RWPE2 (cell line): ENCODE data around the gene QRICH1.

ENCODE experiments used
- ATAC-seq: fragments of 200-7000 bp; cut with Tn5 transposase; 3 replicates; pipeline ENCODE4 v1.9.1; 2021; ENCODE audit warnings: low read depth
- DNase-seq: peaks from one replicate; pipeline ENCODE4 v3.0.0-alpha.2; 2020; ENCODE audit warnings: low spot score
- H3K27ac ChIP-seq: fragments of 450-650 bp; 2 replicates; pipeline ENCODE4 v1.5.1; 2017; ENCODE audit warnings: mild to moderate bottlenecking; ENCODE audit not compliant: poor library complexity, severe bottlenecking
- H3K27me3 ChIP-seq: fragments of 250-450 bp; sonication (Bioruptor Pico); 2 replicates; pipeline ENCODE4 v1.5.1; 2021; ENCODE audit warnings: mild to moderate bottlenecking, moderate library complexity; ENCODE audit not compliant: insufficient read depth, poor library complexity, severe bottlenecking
- H3K36me3 ChIP-seq: fragments of 250-450 bp; sonication (Bioruptor Pico); 2 replicates; pipeline ENCODE4 v1.5.1; 2020; ENCODE audit warnings: low read depth, mild to moderate bottlenecking, moderate library complexity
- H3K4me1 ChIP-seq: fragments of 250-450 bp; sonication (Bioruptor Pico); 2 replicates; pipeline ENCODE4 v1.5.1; 2021; ENCODE audit warnings: mild to moderate bottlenecking, moderate library complexity; ENCODE audit not compliant: insufficient read depth, poor library complexity, severe bottlenecking
- H3K4me3 ChIP-seq: fragments of 250-450 bp; sonication (Bioruptor Pico); 2 replicates; pipeline ENCODE4 v1.5.1; 2021; ENCODE audit warnings: mild to moderate bottlenecking, moderate library complexity; ENCODE audit not compliant: severe bottlenecking
- H3K9me3 ChIP-seq: fragments of 250-450 bp; sonication (Bioruptor Pico); 2 replicates; pipeline ENCODE4 v1.5.1; 2021; ENCODE audit warnings: mild to moderate bottlenecking, moderate library complexity; ENCODE audit not compliant: severe bottlenecking
- TF ChIP-seq, protein P1 (sequence below): fragments of 450-650 bp; IDR thresholded peaks from one replicate; pipeline ENCODE4 v1.5.1; 2017; ENCODE audit warnings: mild to moderate bottlenecking, moderate library complexity; ENCODE audit not compliant: poor library complexity, severe bottlenecking

QRICH1 gene

DNA sequence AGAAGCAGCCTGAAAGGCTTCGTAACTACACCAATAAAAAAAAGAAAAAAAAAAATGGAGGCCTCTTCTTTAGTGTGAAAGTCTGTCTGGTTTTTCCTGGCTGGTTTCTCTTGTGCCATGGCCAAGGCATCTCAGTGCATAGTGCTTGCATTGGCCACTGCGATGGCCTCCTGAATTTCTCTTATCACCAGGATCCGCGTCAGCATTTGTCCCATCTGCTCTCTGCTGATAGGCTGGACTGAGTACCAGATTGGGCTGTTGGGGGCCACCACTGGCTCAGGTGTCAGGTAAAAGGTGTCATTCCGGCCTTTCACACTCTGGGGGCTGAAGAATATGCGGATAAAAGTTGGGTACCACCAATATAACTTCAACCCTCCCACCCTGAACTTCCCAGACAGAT lies 63.5 kb downstream of the QRICH1 start:
- Histone ChIP-seq H3K4me1 (peaks cover 5% of the 10 kb centered on the region), H3K27ac (no peak overlapping the region), H3K4me3 (no peak overlapping the region), H3K36me3 (peaks cover 77% of the 10 kb centered on the region), H3K27me3 (no peaks in the 10 kb centered on the region), H3K9me3 (no peaks in the 10 kb centered on the region)
- TF ChIP-seq, protein P1, sequence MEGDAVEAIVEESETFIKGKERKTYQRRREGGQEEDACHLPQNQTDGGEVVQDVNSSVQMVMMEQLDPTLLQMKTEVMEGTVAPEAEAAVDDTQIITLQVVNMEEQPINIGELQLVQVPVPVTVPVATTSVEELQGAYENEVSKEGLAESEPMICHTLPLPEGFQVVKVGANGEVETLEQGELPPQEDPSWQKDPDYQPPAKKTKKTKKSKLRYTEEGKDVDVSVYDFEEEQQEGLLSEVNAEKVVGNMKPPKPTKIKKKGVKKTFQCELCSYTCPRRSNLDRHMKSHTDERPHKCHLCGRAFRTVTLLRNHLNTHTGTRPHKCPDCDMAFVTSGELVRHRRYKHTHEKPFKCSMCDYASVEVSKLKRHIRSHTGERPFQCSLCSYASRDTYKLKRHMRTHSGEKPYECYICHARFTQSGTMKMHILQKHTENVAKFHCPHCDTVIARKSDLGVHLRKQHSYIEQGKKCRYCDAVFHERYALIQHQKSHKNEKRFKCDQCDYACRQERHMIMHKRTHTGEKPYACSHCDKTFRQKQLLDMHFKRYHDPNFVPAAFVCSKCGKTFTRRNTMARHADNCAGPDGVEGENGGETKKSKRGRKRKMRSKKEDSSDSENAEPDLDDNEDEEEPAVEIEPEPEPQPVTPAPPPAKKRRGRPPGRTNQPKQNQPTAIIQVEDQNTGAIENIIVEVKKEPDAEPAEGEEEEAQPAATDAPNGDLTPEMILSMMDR: no peak
- DNase-seq (no peak), ATAC-seq (no peak)

DNA sequence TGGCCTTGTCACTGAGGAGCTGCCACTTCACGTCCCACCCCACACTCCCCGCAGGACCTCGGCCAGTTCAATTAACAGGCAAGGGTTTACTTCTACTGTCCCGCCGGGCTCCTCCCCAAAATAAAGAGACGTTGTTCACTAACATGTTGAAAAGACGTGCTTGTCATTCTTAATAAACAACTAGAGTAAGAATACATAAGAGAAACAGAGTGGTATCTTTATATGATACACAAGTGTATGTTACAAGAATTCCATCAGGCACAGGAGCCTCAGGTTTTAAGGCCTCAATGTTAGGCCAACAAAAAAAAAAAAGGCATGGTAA lies 64.3 kb downstream of the QRICH1 start:
- DNase-seq (no peak), ATAC-seq (no peak)
- TF ChIP-seq, protein P1: no peak

DNA sequence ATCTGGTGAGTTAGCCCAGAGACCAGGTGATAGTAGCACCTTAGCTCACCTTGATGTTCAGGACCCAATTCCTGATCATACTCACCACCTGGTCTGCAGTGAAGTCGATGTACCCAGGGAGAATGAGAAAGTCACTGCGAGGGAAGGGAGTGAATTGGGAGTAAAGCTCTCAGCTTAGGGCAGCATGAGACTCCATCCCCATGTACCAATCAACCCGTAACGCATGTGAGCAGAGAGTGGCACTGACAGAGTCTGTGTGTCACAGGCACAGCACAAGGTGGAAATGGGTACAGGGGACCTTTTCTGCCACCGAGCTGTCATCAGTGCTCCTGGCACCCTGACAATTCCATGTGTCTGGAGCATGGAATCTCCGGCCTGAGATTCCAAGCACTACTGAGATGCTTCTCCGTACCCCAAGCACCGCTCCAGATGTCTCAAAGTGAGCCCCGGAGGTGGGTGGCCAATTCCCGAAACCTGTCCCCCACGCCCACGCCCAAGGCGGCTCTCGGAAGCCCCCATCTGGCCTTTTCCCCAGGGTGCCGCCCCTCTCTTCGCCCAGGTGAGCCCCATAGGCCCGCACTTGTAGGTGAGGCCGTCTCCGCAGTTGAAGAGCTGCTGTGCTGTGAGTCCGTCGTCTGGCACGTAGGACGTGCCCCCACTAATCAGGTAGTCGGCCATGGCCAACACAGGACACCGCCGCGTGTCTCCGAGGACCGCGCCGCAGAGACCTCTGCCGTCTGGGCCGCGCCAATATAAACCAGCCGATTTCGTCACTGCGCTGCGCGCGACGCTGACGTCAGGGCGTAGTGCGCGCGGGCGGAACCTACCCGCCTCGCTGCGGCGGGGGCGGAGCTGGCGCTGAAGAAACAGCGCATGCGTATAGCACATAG lies 65.0 kb downstream of the QRICH1 start, which contains the start of gene IMPDH2:
IMPDH2 (minus strand) TSS at position 726 of the 890 bp plus-strand sequence; CDS start at position 678, 48 bp downstream.
- Histone ChIP-seq H3K4me3 (peak within 1 kb of the TSS; percentile 65), H3K36me3 (peaks cover 77% of the 10 kb centered on the region), H3K4me1 (peaks cover 5% of the 10 kb centered on the region), H3K27ac (peak within 1 kb of the TSS; percentile 52), H3K27me3 (no peaks in the 10 kb centered on the region), H3K9me3 (no peaks in the 10 kb centered on the region)
- TF ChIP-seq, protein P1: no peak
- ATAC-seq (peak; percentile 74), DNase-seq (no peak)

More for the DNA sequence above, 64.3 kb downstream of the QRICH1 start:
- Histone ChIP-seq H3K27ac (peak overlapping the region; percentile 52), H3K4me3 (peak overlapping the region; percentile 65), H3K36me3 (peaks cover 77% of the 10 kb centered on the region), H3K27me3 (no peaks in the 10 kb centered on the region), H3K9me3 (no peaks in the 10 kb centered on the region), H3K4me1 (peaks cover 5% of the 10 kb centered on the region)

DNA sequence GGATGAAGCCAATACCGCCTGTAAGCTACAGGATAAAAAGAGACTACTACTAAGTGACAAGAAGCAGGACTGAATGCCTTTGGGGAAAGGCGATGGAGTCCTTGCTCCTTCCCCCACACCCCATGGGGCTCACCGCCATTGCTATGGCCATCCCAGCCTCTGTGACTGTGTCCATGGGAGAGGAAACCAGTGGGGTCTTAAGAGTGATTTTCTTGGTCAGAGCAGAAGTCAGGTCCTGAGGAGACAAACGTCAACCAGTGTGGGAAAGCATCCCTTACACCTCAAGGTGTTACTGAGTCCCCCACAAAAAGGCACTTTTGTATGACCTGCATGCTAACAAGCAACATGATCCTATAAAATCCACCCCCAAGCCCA lies 65.6 kb downstream of the QRICH1 start:
- Histone ChIP-seq H3K27me3 (no peaks in the 10 kb centered on the region), H3K9me3 (no peaks in the 10 kb centered on the region), H3K4me3 (peak overlapping the region; percentile 65), H3K36me3 (peaks cover 79% of the 10 kb centered on the region), H3K4me1 (peaks cover 5% of the 10 kb centered on the region), H3K27ac (peak overlapping the region; percentile 52)
- DNase-seq (no peak), ATAC-seq (no peak)
- TF ChIP-seq, protein P1: no peak

DNA sequence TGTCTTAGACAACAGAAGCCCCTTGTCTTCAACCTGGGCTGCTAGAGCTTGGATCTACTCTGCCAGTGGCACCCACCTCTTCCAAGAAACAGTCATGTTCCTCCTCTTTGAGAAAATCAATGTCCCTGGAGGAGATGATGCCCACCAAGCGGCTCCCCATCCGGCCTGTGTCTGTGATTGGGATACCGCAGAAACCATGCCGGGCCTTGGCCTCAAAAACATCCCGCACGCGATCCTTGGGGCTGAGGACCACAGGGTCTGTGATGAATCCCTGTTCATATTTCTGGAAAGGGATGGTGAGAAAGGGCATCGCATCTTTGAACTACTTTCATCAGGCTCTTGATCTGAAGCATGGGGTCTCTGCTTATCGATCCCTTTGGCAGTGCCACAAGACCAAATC lies 66.2 kb downstream of the QRICH1 start:
- Histone ChIP-seq H3K4me3 (no peak overlapping the region), H3K4me1 (peaks cover 5% of the 10 kb centered on the region), H3K36me3 (peaks cover 79% of the 10 kb centered on the region), H3K27me3 (no peaks in the 10 kb centered on the region), H3K27ac (peak overlapping the region; percentile 52), H3K9me3 (no peaks in the 10 kb centered on the region)
- TF ChIP-seq, protein P1: no peak
- no peak for ATAC-seq
- DNase-seq: no peak
